ENCODE results near the gene RGS7. TPM values are rescaled to one million over a fixed set of nuclear protein-coding genes. Genes with fewer than 3 reads are reported as not detected.

The RGS7 gene
- total RNA-seq, 2 experiments from 2014 or later, result not detected

DNA sequence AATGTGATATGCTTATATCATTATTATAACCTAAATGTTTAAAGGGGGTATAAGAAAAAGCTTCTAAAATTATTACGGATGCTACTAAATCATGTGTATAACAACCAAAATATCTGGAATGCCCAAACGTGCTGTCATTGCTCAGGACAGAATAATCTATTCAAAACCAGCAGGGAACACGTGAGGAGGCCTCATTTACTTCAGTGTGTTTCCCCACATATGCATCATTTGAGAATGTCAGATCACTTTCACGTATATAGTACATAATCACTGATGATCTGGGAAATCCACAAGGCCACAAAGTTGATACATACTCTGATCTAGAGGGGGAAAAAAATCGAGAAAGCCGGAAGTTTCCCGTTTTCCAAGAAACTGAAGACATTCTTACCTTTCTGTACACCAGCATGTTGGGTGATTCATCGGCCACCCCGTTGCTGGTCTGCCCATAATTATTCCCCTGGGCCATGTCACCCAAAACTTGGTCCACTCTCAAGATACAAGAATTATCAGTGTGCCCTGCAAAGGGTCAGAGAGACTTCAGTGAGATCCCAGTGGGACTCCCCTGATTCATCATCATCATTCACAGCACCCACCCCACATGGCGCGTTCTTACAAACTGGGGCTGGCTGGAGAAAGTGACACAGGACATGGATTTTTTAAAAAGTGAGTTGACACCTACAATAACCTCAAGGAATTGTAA is 1.5 kb downstream of the RGS7 start:
- DNase-seq (ENCODE audit: low spot score), result no peak
- POLR2A ChIA-PET, result interaction anchor here (0.7 kb wide), 2 partner anchors 686 to 1228 kb away, joined by 3 to 7 read pairs; no protein-coding TSS in a partner anchor
- TF ChIP-seq EZH2phosphoT487 (IDR thresholded peaks at IDR 0.05; ENCODE audit: borderline replicate concordance, low read depth, low read length), result no peak
- TF ChIP-seq, protein P1, sequence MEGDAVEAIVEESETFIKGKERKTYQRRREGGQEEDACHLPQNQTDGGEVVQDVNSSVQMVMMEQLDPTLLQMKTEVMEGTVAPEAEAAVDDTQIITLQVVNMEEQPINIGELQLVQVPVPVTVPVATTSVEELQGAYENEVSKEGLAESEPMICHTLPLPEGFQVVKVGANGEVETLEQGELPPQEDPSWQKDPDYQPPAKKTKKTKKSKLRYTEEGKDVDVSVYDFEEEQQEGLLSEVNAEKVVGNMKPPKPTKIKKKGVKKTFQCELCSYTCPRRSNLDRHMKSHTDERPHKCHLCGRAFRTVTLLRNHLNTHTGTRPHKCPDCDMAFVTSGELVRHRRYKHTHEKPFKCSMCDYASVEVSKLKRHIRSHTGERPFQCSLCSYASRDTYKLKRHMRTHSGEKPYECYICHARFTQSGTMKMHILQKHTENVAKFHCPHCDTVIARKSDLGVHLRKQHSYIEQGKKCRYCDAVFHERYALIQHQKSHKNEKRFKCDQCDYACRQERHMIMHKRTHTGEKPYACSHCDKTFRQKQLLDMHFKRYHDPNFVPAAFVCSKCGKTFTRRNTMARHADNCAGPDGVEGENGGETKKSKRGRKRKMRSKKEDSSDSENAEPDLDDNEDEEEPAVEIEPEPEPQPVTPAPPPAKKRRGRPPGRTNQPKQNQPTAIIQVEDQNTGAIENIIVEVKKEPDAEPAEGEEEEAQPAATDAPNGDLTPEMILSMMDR (conservative IDR thresholded peaks at IDR 0.05; ENCODE audit: low read length), result no peak

GRCh38 chr1:241352401-241352800 is 4.6 kb downstream of the RGS7 start:
- no peaks in the 10 kb centered on the region for H3K79me2 ChIP-seq (ENCODE audit: insufficient read depth, low read depth, low read length)

More for the DNA sequence above, 1.5 kb downstream of the RGS7 start:
- BruUV-seq (replicated peaks), result no TSS peak
- intact Hi-C loops (cut with micrococcal nuclease; ENCODE audit: unreplicated experiment), result no loop called here
- Histone ChIP-seq H3K9me2 (ENCODE audit: insufficient read depth, low read length) (no peaks in the 10 kb centered on the region), H3K27ac (ENCODE audit: low read depth, low read length, poor library complexity, severe bottlenecking) (no peak overlapping the region), H3K9me3 (ENCODE audit: low read length) (no peaks in the 10 kb centered on the region), H2AFZ (ENCODE audit: low read length) (no peak overlapping the region), H3K4me2 (ENCODE audit: low read length) (no peak overlapping the region), H3K36me3 (ENCODE audit: insufficient read depth, low read length) (no peaks in the 10 kb centered on the region), H3K79me2 (ENCODE audit: insufficient read depth, low read depth, low read length) (no peaks in the 10 kb centered on the region), H4K20me1 (ENCODE audit: insufficient read depth, low read length) (no peaks in the 10 kb centered on the region), H3K4me3 (ENCODE audit: low read depth, low read length, poor library complexity, severe bottlenecking) (no peak overlapping the region), H3K4me1 (ENCODE audit: insufficient read depth, low read length, poor library complexity, severe bottlenecking) (no peaks in the 10 kb centered on the region)
- CTCF ChIA-PET (ENCODE audit: unreplicated experiment), result no interaction called here

DNA sequence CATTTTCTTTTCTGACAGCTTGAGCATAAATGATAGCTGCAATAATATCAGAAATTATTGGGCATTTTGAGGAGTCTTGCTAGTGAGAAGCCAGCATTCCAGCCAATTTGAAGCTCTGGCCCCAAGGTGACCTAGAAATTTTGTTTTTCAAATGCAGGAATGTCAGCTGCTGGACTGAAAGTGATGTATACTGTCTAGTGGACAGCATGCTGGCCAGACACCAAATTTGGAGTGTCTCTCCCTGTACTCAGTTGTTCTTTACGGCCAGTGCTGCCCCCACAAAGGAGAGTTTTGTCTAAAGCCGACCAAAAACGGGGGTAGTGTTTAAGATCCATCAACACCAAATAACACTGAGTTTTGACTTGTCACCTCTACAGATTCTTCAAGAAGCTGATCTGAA is 5.2 kb downstream of the RGS7 start:
- intact Hi-C loops (cut with micrococcal nuclease; ENCODE audit: unreplicated experiment), result no loop called here
- no peaks in the 10 kb centered on the region for H3K79me2 ChIP-seq (ENCODE audit: insufficient read depth, low read depth, low read length)
- H3K4me3 ChIP-seq (ENCODE audit: low read depth, low read length, poor library complexity, severe bottlenecking), result no peak overlapping the region
- POLR2A ChIA-PET, result no interaction called here
- CTCF ChIA-PET (ENCODE audit: unreplicated experiment), result no interaction called here
- H3K4me1 ChIP-seq (ENCODE audit: insufficient read depth, low read length, poor library complexity, severe bottlenecking), result no peaks in the 10 kb centered on the region
- DNase-seq (ENCODE audit: low spot score), result no peak
- no peak overlapping the region for H3K4me2 ChIP-seq (ENCODE audit: low read length)
- no peak overlapping the region for H3K27ac ChIP-seq (ENCODE audit: low read depth, low read length, poor library complexity, severe bottlenecking)
- no peaks in the 10 kb centered on the region for H3K36me3 ChIP-seq (ENCODE audit: insufficient read depth, low read length)
- H3K9me3 ChIP-seq (ENCODE audit: low read length), result no peaks in the 10 kb centered on the region
- no peaks in the 10 kb centered on the region for H4K20me1 ChIP-seq (ENCODE audit: insufficient read depth, low read length)
- no peaks in the 10 kb centered on the region for H3K9me2 ChIP-seq (ENCODE audit: insufficient read depth, low read length)
- H2AFZ ChIP-seq (ENCODE audit: low read length), result no peak overlapping the region
- no TSS peak for BruUV-seq (replicated peaks)
- TF ChIP-seq, protein P1 (conservative IDR thresholded peaks at IDR 0.05; ENCODE audit: low read length), result no peak
- no peak for TF ChIP-seq EZH2phosphoT487 (IDR thresholded peaks at IDR 0.05; ENCODE audit: borderline replicate concordance, low read depth, low read length)

More at GRCh38 chr1:241352401-241352800, 4.6 kb downstream of the RGS7 start:
- Histone ChIP-seq H3K4me3 (ENCODE audit: low read depth, low read length, poor library complexity, severe bottlenecking) (no peak overlapping the region), H3K9me2 (ENCODE audit: insufficient read depth, low read length) (no peaks in the 10 kb centered on the region), H2AFZ (ENCODE audit: low read length) (no peak overlapping the region), H3K36me3 (ENCODE audit: insufficient read depth, low read length) (no peaks in the 10 kb centered on the region), H4K20me1 (ENCODE audit: insufficient read depth, low read length) (no peaks in the 10 kb centered on the region), H3K27ac (ENCODE audit: low read depth, low read length, poor library complexity, severe bottlenecking) (no peak overlapping the region), H3K4me1 (ENCODE audit: insufficient read depth, low read length, poor library complexity, severe bottlenecking) (no peaks in the 10 kb centered on the region), H3K4me2 (ENCODE audit: low read length) (no peak overlapping the region), H3K9me3 (ENCODE audit: low read length) (no peaks in the 10 kb centered on the region)
- intact Hi-C loops (cut with micrococcal nuclease; ENCODE audit: unreplicated experiment), result no loop called here
- no TSS peak for BruUV-seq (replicated peaks)
- TF ChIP-seq, protein P1 (conservative IDR thresholded peaks at IDR 0.05; ENCODE audit: low read length), result no peak
- TF ChIP-seq EZH2phosphoT487 (IDR thresholded peaks at IDR 0.05; ENCODE audit: borderline replicate concordance, low read depth, low read length), result no peak
- POLR2A ChIA-PET, result no interaction called here
- CTCF ChIA-PET (ENCODE audit: unreplicated experiment), result no interaction called here
- no peak for DNase-seq (ENCODE audit: low spot score)
